HG03558 (cell line): ENCODE data around the gene ISG15.
"Not testable (repeated sequence)": the region's sequence is repeated elsewhere in the genome, so short reads cannot be mapped to it uniquely, and the experiment has no call there.

ENCODE experiments used
- ATAC-seq: cut with Tn5 transposase; IDR thresholded peaks from one replicate; pipeline ENCODE4 v1.9.1; 2021; ENCODE audit warnings: moderate number of reproducible peaks; ENCODE audit not compliant: unreplicated experiment; ENCODE audit errors: extremely low read depth

The ISG15 gene

DNA sequence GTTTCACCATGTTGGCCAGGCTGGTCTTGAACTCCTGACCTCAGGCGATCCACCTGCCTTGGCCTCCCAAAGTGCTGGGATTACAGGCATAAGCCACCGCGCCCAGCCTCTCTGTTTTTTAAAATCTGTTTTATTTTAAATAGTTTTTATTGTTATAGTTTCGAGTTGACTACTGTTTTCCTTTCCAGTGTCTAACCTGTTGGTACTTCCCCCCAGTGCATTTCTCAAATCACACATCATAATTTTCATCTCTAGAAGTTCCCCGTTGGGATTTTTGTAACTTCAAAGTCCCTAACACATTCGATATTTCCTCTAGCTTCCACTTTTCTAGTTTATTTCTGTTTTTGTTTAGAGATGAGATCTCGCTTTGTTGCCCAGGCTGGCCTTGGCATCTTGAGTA, 20.9 kb upstream of the ISG15 start:
- ATAC-seq = no peak

DNA sequence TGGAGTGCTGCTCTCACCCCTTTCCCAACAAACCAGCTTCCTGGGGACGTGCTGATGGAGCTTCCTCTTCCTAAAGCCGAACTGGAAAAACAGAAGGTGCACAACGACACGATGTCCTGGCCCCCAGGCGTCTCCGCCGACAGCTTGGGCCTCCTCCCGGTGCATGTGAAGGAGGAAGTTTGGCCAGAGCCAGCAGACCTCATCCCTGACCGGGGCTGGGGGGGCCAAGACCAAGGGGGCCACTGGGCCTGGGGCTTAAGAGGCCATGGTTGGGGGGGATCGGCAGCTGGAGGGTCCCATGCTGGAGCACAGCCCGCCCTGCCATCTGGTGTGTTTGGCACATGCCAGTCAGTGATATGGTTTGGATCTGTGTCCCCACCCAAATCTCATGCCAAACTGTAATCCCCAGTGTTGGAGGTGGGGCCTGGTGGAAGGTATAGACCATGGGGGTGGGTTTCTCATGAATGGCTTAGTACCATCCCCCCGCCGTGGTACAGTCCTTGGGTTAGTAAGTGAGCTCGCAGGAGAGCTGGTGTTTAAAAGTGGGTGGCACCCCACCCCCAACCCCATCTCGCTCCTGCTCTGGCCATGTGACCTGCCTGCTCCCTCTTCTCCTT, 19.8 kb upstream of the ISG15 start:
- ATAC-seq = no peak

- ATAC-seq = not testable (repeated sequence)
Measured at GRCh38 chr1:994546-994945, 18.8 kb upstream of the ISG15 start.

DNA sequence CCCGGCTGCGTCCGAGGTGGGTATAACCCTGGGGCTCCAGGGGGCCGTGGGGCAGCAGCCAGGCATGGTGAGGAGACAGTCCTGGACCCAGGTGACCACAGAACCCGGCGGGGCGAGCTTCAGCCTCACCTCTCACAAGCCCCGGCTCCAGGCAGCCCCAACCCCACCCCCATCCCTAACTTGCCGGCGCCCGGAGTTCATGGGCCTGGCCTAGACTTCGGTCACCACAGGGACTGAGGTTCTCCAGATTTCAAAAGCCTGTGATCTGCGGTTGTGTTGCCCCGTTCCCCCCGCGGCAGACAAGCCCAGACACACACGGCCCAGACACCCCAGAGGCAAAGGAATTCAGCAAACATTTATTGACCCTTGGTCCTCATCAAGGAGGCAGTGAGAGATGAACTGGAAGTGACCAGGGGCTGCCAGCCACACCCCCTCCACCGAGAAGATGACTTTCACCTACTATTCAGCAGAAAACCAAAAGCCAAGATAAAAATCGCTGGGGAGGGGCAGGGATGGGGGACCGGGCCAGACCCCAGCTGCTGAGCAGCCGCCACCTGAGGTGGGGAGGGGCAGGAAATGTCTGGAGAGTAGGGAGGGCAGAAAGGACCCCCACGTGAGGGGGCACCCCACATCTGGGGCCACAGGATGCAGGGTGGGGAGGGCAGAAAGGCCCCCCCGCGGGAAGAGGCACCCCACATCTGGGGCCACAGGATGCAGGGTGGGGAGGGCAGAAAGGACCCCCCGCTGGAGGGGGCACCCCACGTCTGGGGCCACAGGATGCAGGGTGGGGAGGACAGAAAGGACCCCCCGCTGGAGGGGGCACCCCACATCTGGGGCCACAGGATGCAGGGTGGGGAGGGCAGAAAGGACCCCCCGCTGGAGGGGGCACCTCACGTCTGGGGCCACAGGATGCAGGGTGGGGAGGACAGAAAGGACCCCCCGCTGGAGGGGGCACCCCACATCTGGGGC, 17.3 kb upstream of the ISG15 start:
- no peak for ATAC-seq

GRCh38 chr1:996851-997712, 16.2 kb upstream of the ISG15 start:
- ATAC-seq = no peak

- ATAC-seq = no peak
Measured at GRCh38 chr1:997713-997992, 15.6 kb upstream of the ISG15 start.

DNA sequence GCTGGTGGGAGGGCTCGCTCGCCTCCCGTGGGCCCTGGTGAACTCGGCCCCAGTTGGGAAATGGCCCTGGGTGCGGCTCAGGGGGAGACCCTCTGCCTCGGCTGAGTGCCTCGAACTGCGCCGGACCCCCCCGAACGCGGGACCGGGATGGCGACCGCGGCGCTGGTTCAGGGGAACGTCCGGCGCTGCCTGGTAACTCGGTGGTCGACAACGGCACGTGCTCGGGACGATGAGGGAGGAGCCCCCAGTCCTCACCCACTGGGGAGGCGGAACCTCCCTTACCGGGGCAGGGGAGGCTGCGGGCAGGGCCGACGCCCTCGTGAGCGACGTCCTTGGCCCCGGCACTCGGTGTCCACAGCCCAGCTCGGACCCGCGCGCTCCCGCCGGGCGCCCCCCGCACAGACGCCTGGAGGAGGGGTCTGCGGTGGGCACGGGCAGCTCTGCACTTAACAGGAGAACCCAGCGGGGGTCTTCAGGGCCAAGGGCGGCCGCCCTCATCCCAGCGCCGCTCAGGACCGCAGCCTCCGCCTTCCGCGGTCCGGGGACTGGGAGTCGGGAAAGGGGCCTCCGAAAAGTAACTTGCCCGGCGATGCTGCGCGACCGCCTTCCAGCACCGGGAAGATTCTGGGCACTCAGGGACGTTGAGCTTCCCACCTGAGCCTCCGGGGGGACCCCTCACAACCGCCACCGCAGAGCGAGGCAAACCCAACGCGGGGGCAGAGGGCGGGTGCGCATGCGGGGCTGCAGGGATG, 15.1 kb upstream of the ISG15 start:
- no peak for ATAC-seq

GRCh38 chr1:998745-998994, 14.6 kb upstream of the ISG15 start:
- ATAC-seq = no peak

DNA sequence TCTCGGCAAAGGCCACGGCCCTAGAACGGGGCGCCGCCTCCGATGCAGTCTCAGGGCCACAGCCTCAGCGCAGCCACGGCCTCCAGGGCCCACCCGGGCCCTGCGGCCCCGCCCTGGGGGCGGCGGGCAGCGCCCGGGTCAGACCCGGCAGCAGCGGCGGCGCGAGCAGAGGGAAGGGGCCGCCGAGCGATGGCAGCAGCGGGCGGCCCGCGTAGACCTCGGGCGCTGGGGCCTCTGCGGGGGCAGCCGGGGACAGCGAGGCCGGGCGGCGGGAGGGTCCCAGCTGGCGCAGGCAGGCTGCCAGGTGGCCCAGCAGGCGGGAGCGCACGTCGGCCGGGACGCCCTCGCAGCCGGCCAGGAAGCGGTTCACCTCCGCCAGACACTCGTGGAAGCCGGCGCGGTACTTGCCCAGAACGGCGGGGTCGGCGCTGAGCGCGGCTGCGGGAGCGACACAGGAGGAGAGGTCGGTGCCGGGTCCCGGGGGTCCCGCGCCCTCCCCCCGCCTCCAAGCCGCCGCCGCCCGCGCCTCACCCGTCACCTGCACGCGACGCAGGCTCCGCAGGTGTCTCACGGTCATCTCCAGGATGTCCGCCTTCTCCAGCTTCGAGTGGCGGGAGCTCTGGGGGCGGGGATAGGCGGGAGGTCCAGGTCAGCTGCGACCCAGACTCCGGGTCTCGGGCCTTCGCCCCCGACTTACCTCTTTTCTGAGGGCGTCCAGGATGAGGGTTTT, 14.1 kb upstream of the ISG15 start:
- ATAC-seq = no peak

DNA sequence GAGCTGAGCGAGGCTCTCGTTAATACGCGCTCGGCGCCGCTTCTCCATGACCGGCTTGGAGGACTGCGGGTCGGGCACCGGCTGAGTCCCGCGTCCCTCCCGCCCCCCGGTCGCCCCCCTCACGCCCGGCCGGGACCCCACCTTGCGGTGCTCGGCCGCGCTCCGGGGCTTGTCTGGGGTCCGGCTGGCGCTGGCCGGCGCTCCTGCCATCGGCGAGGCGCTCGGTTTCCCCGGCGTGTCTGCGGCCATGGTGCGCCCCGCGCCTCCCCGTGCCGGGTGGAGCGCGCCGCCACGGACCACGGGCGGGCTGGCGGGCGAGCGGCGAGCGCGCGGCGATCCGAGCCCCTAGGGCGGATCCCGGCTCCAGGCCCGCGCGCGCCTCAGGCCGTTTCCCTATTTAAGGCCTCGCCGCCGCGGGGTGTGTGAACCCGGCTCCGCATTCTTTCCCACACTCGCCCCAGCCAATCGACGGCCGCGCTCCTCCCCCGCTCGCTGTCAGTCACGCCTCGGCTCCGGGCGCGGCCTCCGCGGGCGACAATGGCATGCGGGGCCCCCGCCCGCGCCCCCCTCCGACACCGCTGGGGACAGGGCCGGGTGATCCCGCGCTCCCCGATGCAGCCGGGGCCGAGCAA, 13.5 kb upstream of the ISG15 start, which contains the start of gene HES4:
TSS of gene HES4 (minus strand) at position 373 of the 632 bp plus-strand sequence. CDS start at position 249, 124 bp downstream.
- ATAC-seq = no peak

DNA sequence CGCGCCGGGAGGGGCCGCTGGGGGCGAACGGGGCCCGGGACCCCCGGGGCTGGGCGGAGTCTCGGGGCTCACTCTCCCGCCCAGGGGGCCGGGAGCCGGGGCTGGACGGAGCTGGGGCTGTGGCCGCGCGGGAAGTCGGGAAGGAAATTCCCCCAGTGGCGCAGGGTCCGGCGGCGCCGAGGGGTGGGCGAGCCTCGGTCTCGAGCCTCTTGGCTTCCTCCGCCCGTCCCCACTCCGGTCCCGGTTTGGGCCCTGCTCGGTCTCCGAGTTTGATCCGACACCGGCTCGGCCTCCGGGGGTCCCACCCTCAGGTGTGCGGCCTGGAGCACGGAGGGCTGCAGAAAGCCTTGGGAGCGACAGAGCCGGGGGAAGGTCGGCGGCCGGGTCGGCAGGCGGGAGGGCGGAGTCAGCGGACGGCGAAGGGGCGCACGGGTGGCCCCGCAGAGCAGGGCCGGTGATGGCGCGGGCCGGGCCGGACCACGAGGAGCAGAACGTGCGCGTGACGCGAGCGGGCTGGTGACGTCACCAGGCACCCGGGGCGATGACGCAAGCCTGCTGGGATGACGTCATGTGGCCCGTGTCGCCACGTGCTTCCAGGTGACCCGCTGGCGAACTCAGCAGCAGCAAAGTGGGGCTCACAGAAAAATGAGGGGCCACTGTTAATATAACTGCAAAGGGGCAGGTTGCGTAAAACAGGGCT, 12.8 kb upstream of the ISG15 start:
- ATAC-seq = no peak

DNA sequence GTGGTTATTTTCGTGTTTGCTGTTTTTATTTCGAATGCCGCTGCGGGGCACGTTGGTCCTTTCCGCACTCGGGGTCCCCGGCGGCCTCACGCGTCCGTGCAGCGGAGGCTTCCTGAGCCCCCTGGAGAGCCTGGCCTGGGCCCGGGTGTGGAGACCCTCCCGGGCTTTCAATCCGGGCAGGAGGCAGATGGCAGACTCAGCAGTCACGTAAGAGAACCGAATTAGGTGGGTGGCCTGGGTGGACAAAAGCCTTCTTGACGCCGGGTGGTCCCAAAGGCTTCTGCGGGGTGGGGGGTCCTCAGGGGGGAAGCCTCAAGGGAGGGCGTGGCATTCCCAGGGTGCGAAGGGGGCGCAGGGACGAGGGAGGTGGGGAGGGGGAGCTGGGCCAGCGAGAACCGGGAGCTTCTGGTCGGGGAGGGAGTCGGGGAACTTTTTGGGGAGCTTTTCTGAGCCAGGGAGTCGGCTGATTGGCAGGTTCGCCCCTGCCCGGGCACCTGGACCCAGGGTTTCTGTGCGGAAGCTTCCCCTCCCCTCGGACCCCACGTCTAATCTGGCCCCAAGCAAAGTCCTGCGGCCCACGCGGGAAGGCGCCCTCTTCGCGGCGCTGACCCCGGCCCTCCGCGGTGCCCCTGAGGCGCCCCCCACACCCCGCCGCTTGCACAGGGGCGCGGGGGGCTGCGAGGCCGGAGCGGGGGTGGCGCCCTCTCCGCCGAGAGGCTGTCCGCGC, 12.1 kb upstream of the ISG15 start:
- ATAC-seq = no peak

GRCh38 chr1:1003618-1004419, 9.5 kb upstream of the ISG15 start:
- no peak for ATAC-seq

- ATAC-seq = no peak
Measured at GRCh38 chr1:1004420-1004779, 8.9 kb upstream of the ISG15 start.

DNA sequence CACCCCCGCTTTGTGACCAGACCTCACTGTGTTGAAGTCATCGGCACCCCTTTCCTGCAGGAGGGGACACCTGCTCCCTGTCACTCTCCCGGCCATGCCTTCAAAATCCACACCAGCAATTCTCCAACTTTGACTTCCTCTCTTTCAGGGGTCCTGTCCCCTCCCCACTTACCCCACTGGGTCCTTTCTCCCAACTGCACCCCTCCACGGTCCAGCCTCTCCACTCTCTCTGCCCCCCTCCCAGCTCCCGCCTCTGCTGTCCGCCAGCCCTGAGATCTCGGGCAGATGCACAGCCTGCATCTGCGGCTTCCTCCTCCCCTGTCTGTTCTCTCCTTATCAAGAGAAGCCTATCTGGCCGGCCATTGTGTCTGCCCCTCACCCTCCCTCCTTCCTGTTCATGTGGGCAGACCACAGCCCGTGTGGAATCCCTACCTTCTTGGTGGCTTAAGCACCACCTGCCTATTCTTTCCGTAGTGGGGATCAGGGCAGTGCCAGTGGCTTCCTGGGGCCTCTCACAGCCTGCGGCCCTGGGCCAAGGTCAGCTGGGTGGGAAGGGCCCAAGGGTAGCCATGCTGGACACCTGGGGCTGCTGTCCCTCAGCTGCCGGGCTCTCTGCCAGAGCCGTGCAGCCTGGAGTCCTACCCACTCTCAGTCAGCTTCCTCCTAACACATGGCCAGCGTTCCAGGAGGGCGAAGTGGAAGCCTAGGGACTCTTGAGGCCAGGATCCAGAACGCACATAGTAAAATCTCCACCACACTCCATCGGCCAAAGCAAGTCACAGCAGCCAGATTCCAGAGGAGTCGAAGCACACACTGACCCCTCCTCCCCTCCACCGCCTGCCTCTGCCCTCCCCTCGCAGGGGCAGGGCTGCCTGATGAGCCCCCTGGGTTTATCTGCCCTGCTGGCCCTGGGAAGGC, 8.3 kb upstream of the ISG15 start:
- ATAC-seq = no peak

GRCh38 chr1:1005774-1006304, 7.5 kb upstream of the ISG15 start:
- ATAC-seq = no peak
